Stimulated activated CD8-positive, alpha-beta memory T cell treated with anti-CD3 and anti-CD28 coated beads, Interleukin-4, amount 100 ng/mL, for 24 hours (primary cell): ENCODE data around the gene MMRN1.
A peak's percentile ranks its signal among the peaks of the same experiment; 100 is the strongest.

ENCODE experiments used
- DNase-seq: peaks from one replicate; pipeline ENCODE4 v3.0.0-alpha.2; 2020; ENCODE audit warnings: low read depth

Gene MMRN1

GRCh38 chr4:89894649-89895550 is at the start of gene MMRN1:
Gene MMRN1, plus strand, starts transcription at chr4:89894854. Its CDS starts 118 bp downstream, at chr4:89894972.
- DNase-seq, result no peak

- no peak for DNase-seq
Observed at GRCh38 chr4:89847571-89848325, 46.9 kb upstream of the MMRN1 start.

GRCh38 chr4:89855236-89855635 is 39.4 kb upstream of the MMRN1 start:
- DNase-seq, result no peak

- DNase-seq, result no peak
Observed at GRCh38 chr4:89860971-89861370, 33.7 kb upstream of the MMRN1 start.

GRCh38 chr4:89863533-89863932 is 31.1 kb upstream of the MMRN1 start:
- no peak for DNase-seq

- no peak for DNase-seq
Observed at GRCh38 chr4:89868276-89868675, 26.4 kb upstream of the MMRN1 start.

- no peak for DNase-seq
Observed at GRCh38 chr4:89868999-89869589, 25.6 kb upstream of the MMRN1 start.

- DNase-seq, result no peak
Observed at GRCh38 chr4:89871211-89871610, 23.4 kb upstream of the MMRN1 start.

GRCh38 chr4:89876548-89876947 is 18.1 kb upstream of the MMRN1 start:
- DNase-seq, result no peak

GRCh38 chr4:89878611-89879010 is 16.0 kb upstream of the MMRN1 start:
- no peak for DNase-seq

- no peak for DNase-seq
Observed at GRCh38 chr4:89879215-89879614, 15.4 kb upstream of the MMRN1 start.

- DNase-seq, result no peak
Observed at GRCh38 chr4:89889289-89889688, 5.4 kb upstream of the MMRN1 start.

GRCh38 chr4:89897867-89898266 is 3.2 kb downstream of the MMRN1 start:
- DNase-seq, result no peak

- no peak for DNase-seq
Observed at GRCh38 chr4:89898304-89898716, 3.7 kb downstream of the MMRN1 start.

GRCh38 chr4:89899152-89899551 is 4.5 kb downstream of the MMRN1 start:
- DNase-seq, result no peak

- no peak for DNase-seq
Observed at GRCh38 chr4:89899854-89900253, 5.2 kb downstream of the MMRN1 start.

GRCh38 chr4:89901808-89902431 is 7.3 kb downstream of the MMRN1 start:
- peak; percentile 12 for DNase-seq

GRCh38 chr4:89904524-89904923 is 9.9 kb downstream of the MMRN1 start:
- DNase-seq, result no peak

- no peak for DNase-seq
Observed at GRCh38 chr4:89906316-89906715, 11.7 kb downstream of the MMRN1 start.

GRCh38 chr4:89906777-89907521 is 12.3 kb downstream of the MMRN1 start:
- no peak for DNase-seq

- no peak for DNase-seq
Observed at GRCh38 chr4:89909889-89910288, 15.2 kb downstream of the MMRN1 start.

- no peak for DNase-seq
Observed at GRCh38 chr4:89913623-89914022, 19.0 kb downstream of the MMRN1 start.
